Neutrophil (primary cell): Measurements from ENCODE around the gene IFNA13.

Experiments
- H3K27ac ChIP-seq: fragments of 200-600 bp; sonication (generic); 2 replicates; pipeline ENCODE4 v1.5.1; 2016; ENCODE audit warnings: mild to moderate bottlenecking, moderate library complexity
- H3K27me3 ChIP-seq: fragments of 200-600 bp; sonication (generic); 2 replicates; pipeline ENCODE4 v1.6.0; 2016; ENCODE audit warnings: mild to moderate bottlenecking
- H3K36me3 ChIP-seq: fragments of 200-600 bp; sonication (generic); 2 replicates; pipeline ENCODE4 v1.5.1; 2017
- H3K4me1 ChIP-seq, 2 experiments: fragments of 200-600 bp in 1 of 2; sonication (generic) in 1 of 2; 1 replicate in 1 of 2; 2 replicates in 1 of 2; pipeline versions ENCODE4 v1.5.1 to v1.6.1; 2013 to 2016; ENCODE audit warnings: low read depth in 1 of 2, low read length in 1 of 2, mild to moderate bottlenecking in 1 of 2, moderate library complexity in 1 of 2; ENCODE audit not compliant: control insufficient read depth in 1 of 2, insufficient read depth in 1 of 2
- H3K4me3 ChIP-seq, 2 experiments: fragments of 200-600 bp in 1 of 2; sonication (generic) in 1 of 2; 1 replicate in 1 of 2; 2 replicates in 1 of 2; pipeline ENCODE4 v1.5.1; 2013 to 2016; ENCODE audit warnings: low read depth in 1 of 2, low read length in 1 of 2, mild to moderate bottlenecking in 1 of 2, moderate library complexity in 1 of 2
- H3K9me3 ChIP-seq: fragments of 200-600 bp; sonication (generic); 2 replicates; pipeline ENCODE4 v1.5.1; 2016
- CTCF ChIP-seq: fragments of 200-600 bp; sonication (generic); IDR thresholded peaks from 2 replicates; pipeline ENCODE4 v1.5.1; 2016; ENCODE audit warnings: antibody characterized with exemption

The IFNA13 gene

GRCh38 chr9:21367957-21368356 is at the start of gene IFNA13:
IFNA13 (minus strand) TSS chr9:21368057; CDS start chr9:21368010, 47 bp downstream.
- Histone ChIP-seq H3K4me3 (no peak within 1 kb of the TSS), H3K27me3 (no peaks in the 10 kb centered on the region), H3K27ac (no peak within 1 kb of the TSS), H3K4me1 (no peaks in the 10 kb centered on the region), H3K9me3 (no peaks in the 10 kb centered on the region), H3K36me3 (no peaks in the 10 kb centered on the region)
- no peak for TF ChIP-seq CTCF

- Histone ChIP-seq H3K4me1 (no peaks in the 10 kb centered on the region), H3K9me3 (no peaks in the 10 kb centered on the region), H3K27ac (no peak overlapping the region), H3K4me3 (no peak overlapping the region), H3K27me3 (no peaks in the 10 kb centered on the region), H3K36me3 (no peaks in the 10 kb centered on the region)
- no peak for TF ChIP-seq CTCF
These were observed 47.8 kb upstream of the IFNA13 start for GRCh38 chr9:21415493-21416267.

GRCh38 chr9:21414220-21414940 is 46.5 kb upstream of the IFNA13 start:
- Histone ChIP-seq H3K9me3 (no peaks in the 10 kb centered on the region), H3K4me3 (no peak overlapping the region)
- TF ChIP-seq CTCF: no peak

GRCh38 chr9:21413624-21414023 is 45.8 kb upstream of the IFNA13 start:
- Histone ChIP-seq H3K9me3 (no peaks in the 10 kb centered on the region), H3K4me3 (no peak overlapping the region), H3K36me3 (no peaks in the 10 kb centered on the region)

More at GRCh38 chr9:21414220-21414940, 46.5 kb upstream of the IFNA13 start:
- Histone ChIP-seq H3K36me3 (no peaks in the 10 kb centered on the region), H3K27ac (no peak overlapping the region), H3K27me3 (no peaks in the 10 kb centered on the region), H3K4me1 (no peaks in the 10 kb centered on the region)

GRCh38 chr9:21413151-21413550 is 45.3 kb upstream of the IFNA13 start:
- H3K4me3 ChIP-seq: no peak overlapping the region
- no peaks in the 10 kb centered on the region for H3K27me3 ChIP-seq
- no peak overlapping the region for H3K27ac ChIP-seq
- H3K4me1 ChIP-seq: no peaks in the 10 kb centered on the region
- no peak for TF ChIP-seq CTCF
- H3K9me3 ChIP-seq: no peaks in the 10 kb centered on the region
- no peaks in the 10 kb centered on the region for H3K36me3 ChIP-seq

More at GRCh38 chr9:21413624-21414023, 45.8 kb upstream of the IFNA13 start:
- Histone ChIP-seq H3K4me1 (no peaks in the 10 kb centered on the region), H3K27me3 (no peaks in the 10 kb centered on the region), H3K27ac (no peak overlapping the region)
- TF ChIP-seq CTCF: no peak
